ENCODE results near the gene ZNF791.
A peak's percentile ranks its signal among the peaks of the same experiment; 100 is the strongest.

Gene ZNF791

DNA sequence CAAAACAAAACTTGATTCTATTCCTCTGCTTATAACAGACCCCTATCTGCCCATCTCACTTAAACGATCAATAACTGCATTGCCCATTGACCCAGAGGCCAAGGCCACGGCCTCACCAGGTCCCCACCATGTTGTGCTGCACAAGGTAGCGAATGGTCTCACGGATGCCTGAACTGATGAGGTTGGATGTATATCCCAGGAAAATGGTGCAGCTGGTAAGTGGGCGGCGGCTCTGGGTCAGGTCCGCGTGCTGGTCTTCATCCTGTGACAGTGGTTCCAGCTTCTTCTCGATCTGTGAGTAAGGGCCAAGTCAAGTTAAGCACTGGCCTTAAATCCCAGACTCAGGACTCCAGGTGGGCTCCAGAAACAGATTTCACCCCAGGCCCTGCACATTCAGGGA lies 69.3 kb downstream of the ZNF791 start:
- DNase-seq (ENCODE audit: low read depth, low spot score) = no peak
- ChIA-PET CTCF (interaction anchor here (1.2 to 12.2 kb wide), 4 partner anchors 8 to 168 kb away, joined by 3 to 224 read pairs (median 16); no protein-coding TSS in a partner anchor), POLR2A (no interaction called here)
- TF ChIP-seq, protein P1, sequence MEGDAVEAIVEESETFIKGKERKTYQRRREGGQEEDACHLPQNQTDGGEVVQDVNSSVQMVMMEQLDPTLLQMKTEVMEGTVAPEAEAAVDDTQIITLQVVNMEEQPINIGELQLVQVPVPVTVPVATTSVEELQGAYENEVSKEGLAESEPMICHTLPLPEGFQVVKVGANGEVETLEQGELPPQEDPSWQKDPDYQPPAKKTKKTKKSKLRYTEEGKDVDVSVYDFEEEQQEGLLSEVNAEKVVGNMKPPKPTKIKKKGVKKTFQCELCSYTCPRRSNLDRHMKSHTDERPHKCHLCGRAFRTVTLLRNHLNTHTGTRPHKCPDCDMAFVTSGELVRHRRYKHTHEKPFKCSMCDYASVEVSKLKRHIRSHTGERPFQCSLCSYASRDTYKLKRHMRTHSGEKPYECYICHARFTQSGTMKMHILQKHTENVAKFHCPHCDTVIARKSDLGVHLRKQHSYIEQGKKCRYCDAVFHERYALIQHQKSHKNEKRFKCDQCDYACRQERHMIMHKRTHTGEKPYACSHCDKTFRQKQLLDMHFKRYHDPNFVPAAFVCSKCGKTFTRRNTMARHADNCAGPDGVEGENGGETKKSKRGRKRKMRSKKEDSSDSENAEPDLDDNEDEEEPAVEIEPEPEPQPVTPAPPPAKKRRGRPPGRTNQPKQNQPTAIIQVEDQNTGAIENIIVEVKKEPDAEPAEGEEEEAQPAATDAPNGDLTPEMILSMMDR (IDR thresholded peaks at IDR 0.05; ENCODE audit: insufficient read depth, low read length, missing control alignments) = no peak
- H3K4me3 ChIP-seq (ENCODE audit: low read depth, low read length) = no peak overlapping the region

DNA sequence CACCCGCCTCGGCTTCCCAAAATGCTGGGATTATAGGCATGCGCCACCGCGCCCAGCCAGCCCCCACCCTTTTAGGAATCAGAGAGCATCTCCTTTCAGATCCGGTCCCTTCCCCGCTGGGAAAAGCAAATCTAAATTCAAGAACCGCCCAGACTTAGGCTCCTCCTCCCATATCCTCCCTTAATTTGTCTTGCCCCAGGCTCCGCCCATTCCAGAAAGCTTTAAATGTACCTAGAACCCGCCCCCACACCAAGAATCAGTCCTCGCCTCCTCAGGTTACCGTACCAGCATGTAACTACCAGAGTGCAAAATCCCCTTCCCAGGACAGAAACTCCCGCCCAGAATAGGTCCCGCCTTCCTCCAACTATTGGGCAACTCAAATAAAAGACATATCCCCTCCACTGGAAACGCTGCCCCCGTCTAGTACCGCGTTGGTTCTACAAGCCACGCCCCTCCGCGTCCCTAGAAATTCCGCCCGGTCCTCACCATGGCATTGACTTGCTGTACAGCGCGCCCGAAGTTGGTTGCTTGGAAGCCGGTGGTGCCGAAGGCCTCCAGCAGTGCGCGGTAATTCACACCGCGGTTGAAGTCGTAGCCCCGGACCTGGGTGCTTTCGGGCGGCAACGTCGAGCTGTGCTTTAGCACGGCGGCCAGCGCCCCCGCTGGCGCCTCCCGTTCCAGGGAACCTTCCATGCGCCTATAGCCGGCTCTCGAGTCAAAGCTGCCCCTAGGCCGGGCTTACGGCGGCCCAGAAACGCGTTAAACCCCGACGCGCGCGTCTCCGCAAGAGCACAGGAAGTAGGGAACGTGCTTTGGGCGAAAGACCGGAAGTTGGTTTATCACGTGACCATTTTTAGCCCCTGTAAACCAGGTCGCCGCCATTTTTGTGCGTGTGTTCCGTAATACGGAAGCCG lies 70.6 kb downstream of the ZNF791 start, which contains the start of gene DHPS:
DHPS (minus strand) TSS at position 807 of the 914 bp plus-strand sequence; CDS start at position 693, 114 bp downstream.
- ChIA-PET POLR2A (interaction anchor here (0.6 to 2.0 kb wide), 9 partner anchors 9 to 265 kb away, joined by 3 to 12 read pairs (median 4); partner anchors contain the start of genes FBXW9, MAN2B1 and THSD8), CTCF (interaction anchor here (1.5 to 12.2 kb wide), 4 partner anchors 9 to 167 kb away, joined by 5 to 224 read pairs (median 16); a partner anchor contains a TSS)
- H3K4me3 ChIP-seq (ENCODE audit: low read depth, low read length) = peak within 1 kb of the TSS; percentile 98
- peak; percentile 89 for DNase-seq (ENCODE audit: low read depth, low spot score)
- TF ChIP-seq, protein P1 (IDR thresholded peaks at IDR 0.05; ENCODE audit: insufficient read depth, low read length, missing control alignments) = no peak
